GM12878 (cell line): ENCODE data around the gene SUB1. TPM values are rescaled to one million over a fixed set of nuclear protein-coding genes. Genes with fewer than 3 reads are reported as not detected.

Source experiments
- BCL11A ChIP-seq: IDR thresholded peaks from 2 replicates; pipeline ENCODE4 v1.6.1; 2011; ENCODE audit warnings: low read depth, low read length
- BHLHE40 ChIP-seq, 2 experiments: fragments of 450-650 bp in 1 of 2; IDR thresholded peaks; 2 replicates each; pipeline ENCODE4 v1.6.1; 2011 to 2017; ENCODE audit warnings: low read depth in 2 of 2, borderline replicate concordance in 1 of 2, improper control_type of control experiment in 1 of 2, low read length in 1 of 2, mild to moderate bottlenecking in 1 of 2
- CTCF ChIP-seq, 3 experiments: IDR thresholded peaks in 2 of 3; conservative IDR thresholded peaks in 1 of 3; 2 replicates each; pipeline ENCODE4 v1.5.1; 2011; ENCODE audit warnings: low read depth in 3 of 3, low read length in 3 of 3, mild to moderate bottlenecking in 3 of 3, control low read depth in 2 of 3, moderate library complexity in 2 of 3, inconsistent platforms in 1 of 3, mixed read lengths in 1 of 3; ENCODE audit not compliant: control insufficient read depth in 2 of 3, insufficient read depth in 1 of 3; ENCODE audit errors: extremely low read depth in 1 of 3
- DPF2 ChIP-seq: fragments of 450-650 bp; IDR thresholded peaks from 2 replicates; pipeline ENCODE4 v1.6.1; 2017; ENCODE audit warnings: mild to moderate bottlenecking
- E4F1 ChIP-seq: fragments of 450-650 bp; IDR thresholded peaks from 2 replicates; pipeline ENCODE4 v1.6.1; 2018; ENCODE audit warnings: borderline replicate concordance, mild to moderate bottlenecking; ENCODE audit not compliant: partially characterized antibody
- ELK1 ChIP-seq: IDR thresholded peaks from 2 replicates; pipeline ENCODE4 v1.6.1; 2012; ENCODE audit warnings: low read depth, low read length, improper control_type of control experiment
- EZH2 ChIP-seq: IDR thresholded peaks from 2 replicates; pipeline ENCODE4 v1.6.1; 2012; ENCODE audit warnings: low read depth, mild to moderate bottlenecking, control low read depth, inconsistent platforms, low read length, borderline replicate concordance; ENCODE audit not compliant: control insufficient read depth
- HSF1 ChIP-seq: fragments of 150-350 bp; IDR thresholded peaks from 2 replicates; pipeline ENCODE4 v1.6.1; 2014; ENCODE audit warnings: mild to moderate bottlenecking, low read depth, low read length
- IKZF1 ChIP-seq: fragments of 450-650 bp; conservative IDR thresholded peaks from 2 replicates; pipeline ENCODE4 v1.6.1; 2017; ENCODE audit warnings: antibody characterized with exemption, mild to moderate bottlenecking
- IRF4 ChIP-seq: IDR thresholded peaks from 2 replicates; pipeline ENCODE4 v1.6.1; 2011; ENCODE audit warnings: low read depth, low read length
- MEF2B ChIP-seq: fragments of 450-650 bp; IDR thresholded peaks from 2 replicates; pipeline ENCODE4 v1.6.1; 2018; ENCODE audit warnings: mild to moderate bottlenecking, moderate library complexity; ENCODE audit not compliant: partially characterized antibody, poor library complexity, severe bottlenecking
- NBN ChIP-seq: fragments of 450-650 bp; IDR thresholded peaks from 2 replicates; pipeline ENCODE4 v1.6.1; 2016
- PBX3 ChIP-seq: IDR thresholded peaks from 2 replicates; pipeline ENCODE4 v1.6.1; 2011; ENCODE audit warnings: mild to moderate bottlenecking, low read depth, low read length, moderate library complexity; ENCODE audit not compliant: insufficient replicate concordance
- PML ChIP-seq: IDR thresholded peaks from 2 replicates; pipeline ENCODE4 v1.6.1; 2012; ENCODE audit warnings: low read length, inconsistent platforms
- POLR2A ChIP-seq: IDR thresholded peaks from 2 replicates; pipeline ENCODE4 v1.6.1; 2011; ENCODE audit warnings: low read depth, mild to moderate bottlenecking, low read length
- SREBF2 ChIP-seq: IDR thresholded peaks from 2 replicates; pipeline ENCODE4 v1.6.1; 2012; ENCODE audit warnings: mild to moderate bottlenecking, low read length
- SRF ChIP-seq, 2 experiments: IDR thresholded peaks; 2 replicates each; pipeline ENCODE4 v1.6.1; 2011; ENCODE audit warnings: low read depth in 2 of 2, low read length in 2 of 2, mild to moderate bottlenecking in 1 of 2, moderate library complexity in 1 of 2
- STAT3 ChIP-seq: IDR thresholded peaks from 2 replicates; pipeline ENCODE4 v1.6.1; 2011; ENCODE audit warnings: low read depth, low read length, improper control_type of control experiment
- SUZ12 ChIP-seq: fragments of 200-600 bp; sonication (generic); IDR thresholded peaks from one replicate; pipeline ENCODE4 v1.6.1; 2018; ENCODE audit warnings: antibody characterized with exemption, mild to moderate bottlenecking; ENCODE audit not compliant: unreplicated experiment
- TBL1XR1 ChIP-seq: IDR thresholded peaks from 2 replicates; pipeline ENCODE4 v1.6.1; 2012; ENCODE audit warnings: low read depth, low read length, improper control_type of control experiment
- YY1 ChIP-seq: IDR thresholded peaks from 2 replicates; pipeline ENCODE4 v1.6.1; 2011; ENCODE audit warnings: low read depth, mild to moderate bottlenecking, low read length
- ZNF217 ChIP-seq: fragments of 450-650 bp; IDR thresholded peaks from 2 replicates; pipeline ENCODE4 v1.6.1; 2017; ENCODE audit warnings: antibody characterized with exemption, mild to moderate bottlenecking
- polyA plus RNA-seq, 11 experiments: library from polyadenylated mRNA; depleted of rRNA in 4 of 11; unstranded in 6 of 11; stranded (reverse) in 5 of 11; fragments of >200 nt; fragmentation: Nextera tagmentation in 4 of 11; fragmentation: Illumina TruSeq in 1 of 11; extraction: Ambion mirVana in 4 of 11; extraction: Trizol in 1 of 11; gene quantifications; 1 replicate in 1 of 11; 2 replicates in 10 of 11; pipeline versions ENCODE4 v1.2.1 to v1.2.3, GENCODE V29; 2011 to 2016; ENCODE audit warnings: inconsistent platforms in 2 of 11, missing spikeins in 2 of 11, low read depth in 1 of 11
- total RNA-seq, 4 experiments: library from RNA; depleted of rRNA in 3 of 4; stranded (reverse); fragments of >200 nt in 3 of 4; fragmentation: Illumina TruSeq in 1 of 4; extraction: Trizol in 1 of 4; gene quantifications; 2 replicates each; pipeline versions ENCODE4 v1.2.1 to v1.2.3, GENCODE V29; 2013 to 2021

SUB1 gene
- total and polyA plus RNA-seq, 10 of the 15 experiments (the other 5 are each of a cell fraction or from before 2014, with no cell fraction given) = 468 to 2,785 (median 1,145) TPM

- TF ChIP-seq STAT3 (no peak), PBX3 (no peak), PML (no peak), MEF2B (peak; percentile 17), BCL11A (no peak; the same call in 1 of the 2 replicates), EZH2 (no peak), YY1 (no peak), SRF (IDR thresholded peaks at IDR 0.05; ENCODE audit: low read depth in 2 of 2, low read length in 2 of 2) (no peak), HSF1 (no peak), NBN (no peak), DPF2 (peak; percentile 39; the same call in 1 of the 2 replicates), POLR2A (no peak), BHLHE40 (IDR thresholded peaks at IDR 0.05; ENCODE audit: borderline replicate concordance in 1 of 2, low read depth in 2 of 2, low read length in 1 of 2) (peak; percentile 52 to 57; a peak in 3 of 4 replicates), TBL1XR1 (no peak), ELK1 (no peak), SUZ12 (no peak), ZNF217 (no peak), IRF4 (no peak), E4F1 (no peak), CTCF (IDR thresholded peaks at IDR 0.05 in 2 of 3, conservative IDR thresholded peaks at IDR 0.05 in 1 of 3; ENCODE audit: control insufficient read depth in 2 of 3, extremely low read depth in 1 of 3, insufficient read depth in 1 of 3, low read depth in 3 of 3, low read length in 3 of 3) (no peak), IKZF1 (peak; percentile 59), SREBF2 (no peak)
Observed at GRCh38 chr5:32545102-32545800, 40.1 kb upstream of the SUB1 start (continued).
